ENCODE results near the gene RTN4IP1.

Gene RTN4IP1

DNA sequence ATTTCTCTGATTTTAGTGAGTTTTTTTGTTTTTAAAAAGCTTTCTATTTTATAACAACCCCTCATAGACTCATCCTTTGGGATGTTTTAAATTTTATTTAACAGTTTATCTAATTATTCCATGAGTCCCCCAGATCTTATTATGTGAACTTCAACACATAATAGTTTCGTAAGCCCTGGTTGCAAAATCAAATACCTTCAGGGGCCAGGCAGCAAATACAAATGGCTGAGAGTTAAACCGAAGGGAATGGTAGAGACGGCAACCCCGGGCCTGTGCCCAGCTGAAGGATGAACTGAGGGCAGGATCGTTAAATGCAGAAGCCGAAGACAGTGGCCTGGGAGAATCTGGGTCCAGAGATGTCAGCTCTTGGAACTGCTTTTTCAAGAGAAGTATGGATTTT is 88.4 kb downstream of the RTN4IP1 start:
- DNase-seq: no peak

DNA sequence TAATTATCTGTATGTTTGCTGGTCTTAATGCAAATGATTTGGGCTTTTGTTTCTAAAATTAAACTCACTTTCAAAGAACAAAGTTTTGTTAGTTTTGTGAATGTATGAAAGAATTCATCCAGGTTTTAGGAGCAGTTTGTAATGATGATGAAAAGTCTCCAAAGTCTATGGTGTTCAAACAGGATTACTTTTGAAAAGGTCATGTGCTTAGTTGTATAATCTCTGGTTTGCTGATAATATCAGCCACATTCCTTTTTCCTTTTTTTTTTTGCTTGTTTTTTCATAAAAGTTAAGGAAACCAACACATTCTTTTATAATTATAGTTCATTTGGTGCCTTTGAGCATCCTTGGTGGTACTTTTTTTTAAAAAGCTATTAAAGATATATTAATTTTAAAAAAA is 88.9 kb downstream of the RTN4IP1 start:
- DNase-seq: no peak

GRCh38 chr6:106539936-106540335 is 89.4 kb downstream of the RTN4IP1 start:
- DNase-seq: no peak

DNA sequence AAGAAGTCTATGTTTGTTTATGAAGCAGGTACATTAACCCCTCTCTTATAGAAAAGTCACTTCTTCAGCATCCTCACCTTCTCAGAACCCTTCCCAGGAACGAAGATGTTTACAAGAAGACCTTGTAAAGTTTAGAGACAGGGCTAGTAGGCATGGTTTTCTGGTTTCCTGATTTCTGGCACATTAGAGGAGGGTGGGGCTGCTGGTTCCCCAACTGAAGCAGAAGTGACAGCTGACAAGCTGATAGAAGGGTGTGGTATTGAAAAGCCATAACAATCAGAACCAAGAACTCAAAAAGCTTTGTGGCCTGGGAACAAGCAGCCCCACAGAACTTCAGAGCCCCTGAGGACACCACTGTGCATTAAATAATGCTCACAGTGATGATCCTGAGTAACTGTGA is 91.2 kb downstream of the RTN4IP1 start:
- no peak for DNase-seq

DNA sequence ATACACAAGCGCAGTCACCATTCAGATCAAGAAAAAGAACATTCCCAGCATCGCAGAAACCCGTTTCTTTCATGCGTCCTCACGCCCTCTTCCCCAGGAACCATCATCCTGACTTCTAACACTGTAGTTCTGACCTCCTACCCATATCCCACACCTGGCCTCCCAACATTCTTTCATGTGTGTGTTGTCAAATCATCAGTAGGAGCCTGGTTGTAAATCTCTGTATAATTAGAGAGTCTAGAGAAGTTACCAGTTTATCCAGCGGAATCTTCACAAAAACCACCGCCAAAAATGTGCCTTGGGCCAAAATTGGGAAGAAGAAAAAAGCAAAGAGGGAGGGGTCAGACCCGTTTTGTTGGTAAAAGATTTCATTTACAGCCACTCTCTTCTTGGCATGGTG is 91.6 kb downstream of the RTN4IP1 start:
- DNase-seq: no peak

DNA sequence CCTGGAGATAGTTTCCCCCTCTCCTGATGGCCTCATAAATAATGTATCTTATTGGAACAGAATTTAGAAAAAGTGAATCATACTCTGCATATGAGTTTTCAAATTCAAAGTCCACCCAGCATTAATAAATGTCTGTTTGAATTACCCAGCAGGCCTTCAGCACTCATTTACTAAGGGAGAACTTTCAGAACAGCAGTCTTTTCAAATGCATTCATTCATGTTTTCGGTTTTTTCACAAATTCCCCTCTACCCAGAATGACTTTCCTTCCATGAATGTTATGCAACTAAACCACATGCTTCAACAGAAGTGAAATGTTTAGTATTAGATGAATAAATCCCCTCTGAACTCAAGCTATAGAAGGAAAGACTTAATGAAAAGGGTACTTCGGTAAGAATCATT is 92.4 kb downstream of the RTN4IP1 start:
- DNase-seq: no peak

DNA sequence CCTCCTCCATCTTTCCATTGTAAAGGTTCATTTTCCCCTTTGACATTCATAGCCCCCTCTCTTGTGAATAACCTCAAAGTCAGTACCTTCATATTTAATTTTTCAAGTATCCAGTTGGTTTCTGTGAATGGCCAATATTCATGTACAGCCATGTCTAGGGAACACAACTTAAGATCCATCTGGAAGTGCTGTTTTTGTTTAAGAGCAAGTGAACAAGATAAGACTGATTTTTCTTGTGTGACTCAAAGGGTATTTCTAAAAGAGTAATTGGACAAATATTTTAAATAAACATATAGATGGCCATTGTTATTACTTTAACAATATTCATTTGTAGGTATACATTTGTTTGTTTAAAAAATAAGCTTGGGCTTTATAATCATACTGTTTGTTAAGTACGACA is 92.9 kb downstream of the RTN4IP1 start:
- DNase-seq: no peak

DNA sequence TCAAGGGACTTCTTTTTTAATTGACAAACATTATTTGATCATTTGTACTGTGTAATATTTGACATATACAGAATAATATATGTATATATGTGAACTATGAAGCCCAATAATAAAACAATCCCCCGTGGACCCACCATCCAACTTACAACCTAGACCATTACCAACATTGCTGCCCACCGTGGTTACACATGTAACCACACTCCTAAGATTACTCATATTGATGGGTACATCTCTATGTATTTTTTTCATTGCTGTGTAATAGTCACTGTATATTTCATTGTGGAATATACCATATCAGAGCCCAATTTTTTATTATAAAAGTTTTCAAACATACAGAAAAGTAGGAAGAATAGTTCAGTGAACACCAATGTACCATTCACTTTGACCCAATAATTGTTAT is 94.3 kb downstream of the RTN4IP1 start:
- no peak for DNase-seq

DNA sequence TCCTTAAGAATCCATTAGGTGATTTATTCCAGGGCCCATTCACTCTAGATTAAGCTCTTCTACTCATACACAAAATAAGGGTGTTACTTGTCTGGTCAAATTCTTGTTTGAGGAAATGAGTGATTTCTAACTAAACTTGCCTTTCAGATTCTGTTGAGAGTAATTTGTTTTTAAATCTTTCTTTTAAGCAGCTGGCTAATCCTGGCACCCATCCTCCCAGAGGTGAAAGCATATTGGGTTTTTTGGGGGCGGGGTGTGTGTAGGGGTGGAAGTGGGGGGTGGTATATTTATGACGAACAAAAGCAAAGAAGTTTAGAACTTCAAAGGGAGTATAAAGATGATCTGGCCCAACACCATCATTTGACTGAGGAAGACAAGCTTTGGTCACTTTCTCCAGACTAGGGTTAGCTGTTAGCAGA is 94.7 kb downstream of the RTN4IP1 start:
- DNase-seq: peak; percentile 64

- no peak for DNase-seq
These were observed 95.3 kb downstream of the RTN4IP1 start for GRCh38 chr6:106534004-106534403.

- DNase-seq: no peak
These were observed 96.2 kb downstream of the RTN4IP1 start for GRCh38 chr6:106533054-106533453.

DNA sequence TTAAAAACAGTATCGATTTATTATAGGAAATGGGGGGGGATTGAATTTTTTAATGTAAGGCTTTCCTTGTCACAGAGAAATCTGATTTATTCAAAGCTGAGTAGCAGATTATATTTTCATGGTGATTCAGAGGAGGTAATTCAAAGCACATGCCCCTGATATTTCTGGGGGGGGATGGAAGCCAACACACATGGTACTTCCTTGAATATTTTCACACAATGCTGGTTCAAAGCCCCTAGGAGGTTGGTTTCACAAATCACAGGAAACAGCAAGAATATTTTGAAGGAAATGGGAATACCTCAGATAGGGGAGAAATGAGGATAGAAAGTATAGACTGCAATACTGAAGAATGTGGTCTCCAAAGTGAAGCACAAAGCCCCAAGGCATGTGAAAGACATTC is 98.8 kb downstream of the RTN4IP1 start:
- DNase-seq: no peak

DNA sequence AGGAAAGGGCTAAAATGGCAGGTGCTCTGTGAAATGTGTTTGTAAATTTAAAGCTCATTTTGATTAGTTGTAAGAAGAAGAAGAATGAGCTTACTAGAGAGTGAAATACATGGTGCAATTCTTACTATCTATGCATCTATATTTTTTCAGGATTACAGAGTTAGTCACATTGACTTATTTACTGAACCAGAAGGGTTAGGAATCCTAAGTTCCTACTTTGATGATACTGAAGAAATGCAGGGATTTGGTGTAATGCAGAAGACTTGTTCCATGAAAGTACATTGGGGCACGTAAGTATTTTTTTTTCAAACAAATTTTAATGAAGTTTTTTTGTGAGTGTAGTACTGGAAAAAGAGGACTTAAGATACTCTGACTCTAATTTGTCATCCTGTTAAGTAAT is 99.3 kb downstream of the RTN4IP1 start:
- DNase-seq: no peak

- DNase-seq: no peak
These were observed 99.9 kb downstream of the RTN4IP1 start for GRCh38 chr6:106529438-106529837.

- DNase-seq: no peak
These were observed 100.8 kb downstream of the RTN4IP1 start for GRCh38 chr6:106528521-106528920.

GRCh38 chr6:106527979-106528378 is 101.3 kb downstream of the RTN4IP1 start:
- no peak for DNase-seq

DNA sequence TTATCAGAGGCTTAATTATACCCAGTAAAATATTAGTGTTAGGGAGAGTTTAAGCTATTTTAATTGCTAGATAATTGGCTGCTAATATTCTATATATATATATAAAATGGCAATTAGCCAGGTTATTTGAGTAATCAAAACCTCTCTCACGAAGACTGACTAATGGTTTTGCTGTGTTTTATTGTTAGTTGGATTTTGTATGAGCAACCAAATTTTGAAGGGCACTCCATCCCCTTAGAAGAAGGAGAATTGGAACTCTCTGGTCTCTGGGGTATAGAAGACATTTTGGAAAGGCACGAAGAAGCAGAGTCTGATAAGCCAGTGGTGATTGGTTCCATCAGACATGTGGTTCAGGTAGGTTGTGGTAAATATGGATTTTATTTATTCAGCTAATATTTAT is 102.2 kb downstream of the RTN4IP1 start:
- no peak for DNase-seq

- DNase-seq: no peak
These were observed 103.4 kb downstream of the RTN4IP1 start for GRCh38 chr6:106525882-106526275.

GRCh38 chr6:106525107-106525881 is 104.0 kb downstream of the RTN4IP1 start:
- no peak for DNase-seq

GRCh38 chr6:106522562-106523250 is 106.6 kb downstream of the RTN4IP1 start:
- no peak for DNase-seq

Data from stimulated activated CD4-positive, alpha-beta T cell treated with anti-CD3 and anti-CD28 coated beads, Interleukin-4, amount 100 ng/mL, for 1 hour (primary cell).